Amniotic epithelial cell (primary cell): Measurements from ENCODE around the gene AKAP13.

Experiments
- DNase-seq: peaks from one replicate; pipeline ENCODE4 v3.0.0-alpha.2; 2010; ENCODE audit warnings: low read depth

The AKAP13 gene

GRCh38 chr15:85706779-85707518 lies 326.5 kb downstream of the AKAP13 start:
- peak; percentile 88 for DNase-seq

GRCh38 chr15:85707519-85708338 lies 327.3 kb downstream of the AKAP13 start:
- DNase-seq: peak; percentile 54

- peak; percentile 53 for DNase-seq
Measured at GRCh38 chr15:85708402-85708941, 328.1 kb downstream of the AKAP13 start.

- no peak for DNase-seq
Measured at GRCh38 chr15:85709250-85709649, 328.8 kb downstream of the AKAP13 start.

- no peak for DNase-seq
Measured at GRCh38 chr15:85710340-85710842, 330.0 kb downstream of the AKAP13 start.

- peak; percentile 50 for DNase-seq
Measured at GRCh38 chr15:85711580-85712192, 331.3 kb downstream of the AKAP13 start.

GRCh38 chr15:85716261-85716660 lies 335.9 kb downstream of the AKAP13 start:
- no peak for DNase-seq

- no peak for DNase-seq
Measured at GRCh38 chr15:85717212-85717611, 336.8 kb downstream of the AKAP13 start.

GRCh38 chr15:85718271-85718971 lies 338.0 kb downstream of the AKAP13 start:
- DNase-seq: no peak

GRCh38 chr15:85718981-85719380 lies 338.6 kb downstream of the AKAP13 start:
- no peak for DNase-seq

GRCh38 chr15:85722374-85723152 lies 342.2 kb downstream of the AKAP13 start:
- DNase-seq: no peak

- DNase-seq: no peak
Measured at GRCh38 chr15:85723960-85724945, 343.9 kb downstream of the AKAP13 start.

GRCh38 chr15:85725019-85725418 lies 344.6 kb downstream of the AKAP13 start:
- peak; percentile 92 for DNase-seq

GRCh38 chr15:85725564-85725963 lies 345.2 kb downstream of the AKAP13 start:
- DNase-seq: peak; percentile 40

- DNase-seq: no peak
Measured at GRCh38 chr15:85726454-85726853, 346.1 kb downstream of the AKAP13 start.

GRCh38 chr15:85727068-85727467 lies 346.7 kb downstream of the AKAP13 start:
- DNase-seq: peak; percentile 59

GRCh38 chr15:85730001-85730820 lies 349.8 kb downstream of the AKAP13 start:
- DNase-seq: peak; percentile 62

- peak; percentile 29 for DNase-seq
Measured at GRCh38 chr15:85733416-85733815, 353.0 kb downstream of the AKAP13 start.

- no peak for DNase-seq
Measured at GRCh38 chr15:85737061-85737460, 356.7 kb downstream of the AKAP13 start.
